Naive thymus-derived CD4-positive, alpha-beta T cell (primary cell): ENCODE data around the gene CCDC93. TPM values are rescaled to one million over a fixed set of nuclear protein-coding genes. Genes with fewer than 3 reads are reported as not detected.

ENCODE experiments used
- ATAC-seq: fragments of 150-1000 bp; cut with Tn5 transposase; 2 replicates; pipeline ENCODE4 v1.10.0; 2021; ENCODE audit warnings: mild to moderate bottlenecking, moderate library complexity
- CTCF ChIA-PET: fragments of 350-600 bp; sonication (Branson Sonifier 250); formaldehyde crosslinking; loops from one replicate; lab custom pipeline; 2021; ENCODE audit warnings: antibody characterized with exemption; lab: Charles Lee
- POLR2A ChIA-PET: fragments of 350-600 bp; sonication (Branson Sonifier 250); formaldehyde crosslinking; loops from one replicate; lab custom pipeline; 2021; ENCODE audit warnings: antibody characterized with exemption, inconsistent platforms; lab: Charles Lee
- DNase-seq, 9 donors: peaks; one replicate each; pipeline versions ENCODE4 v3.0.0 to v3.0.0-alpha.2; 2020 to 2022; ENCODE audit warnings: mixed read lengths in 1 of 9
- H3K27ac ChIP-seq: one replicate; pipeline ENCODE4 v1.7.0; 2013; ENCODE audit warnings: mild to moderate bottlenecking, low read depth, low read length, moderate library complexity
- H3K27me3 ChIP-seq, 2 donors: one replicate each; pipeline ENCODE4 v1.7.0; 2013; ENCODE audit warnings: low read length in 2 of 2, mild to moderate bottlenecking in 2 of 2, moderate library complexity in 2 of 2; ENCODE audit not compliant: control insufficient read depth in 2 of 2, insufficient read depth in 2 of 2
- H3K36me3 ChIP-seq, 3 experiments: 1 replicate in 2 of 3; 2 replicates in 1 of 3; pipeline ENCODE4 v1.7.0; 2013; ENCODE audit warnings: low read length in 3 of 3, mild to moderate bottlenecking in 3 of 3, moderate library complexity in 1 of 3; ENCODE audit not compliant: insufficient read depth in 3 of 3, control insufficient read depth in 2 of 3
- H3K4me1 ChIP-seq, 2 donors: one replicate each; pipeline ENCODE4 v1.7.0; 2013; ENCODE audit warnings: low read length in 2 of 2, mild to moderate bottlenecking in 2 of 2, moderate library complexity in 1 of 2; ENCODE audit not compliant: control insufficient read depth in 2 of 2, insufficient read depth in 2 of 2
- H3K4me3 ChIP-seq: 2 replicates; pipeline ENCODE4 v1.7.0; 2013; ENCODE audit warnings: mild to moderate bottlenecking, low read length
- H3K9me3 ChIP-seq, 3 experiments: 1 replicate in 2 of 3; 2 replicates in 1 of 3; pipeline ENCODE4 v1.7.0; 2013; ENCODE audit warnings: low read length in 3 of 3; ENCODE audit not compliant: control insufficient read depth in 2 of 3
- H3K27ac Mint-ChIP-seq, 9 donors: one replicate each; pipeline ENCODE4 v1.8.0; 2020 to 2022; ENCODE audit warnings: mixed read lengths in 9 of 9, mild to moderate bottlenecking in 8 of 9, moderate library complexity in 5 of 9, inconsistent platforms in 2 of 9
- H3K27me3 Mint-ChIP-seq, 5 donors: one replicate each; pipeline ENCODE4 v1.8.0; 2021 to 2022; ENCODE audit warnings: mixed read lengths in 5 of 5, mild to moderate bottlenecking in 1 of 5
- H3K36me3 Mint-ChIP-seq, 5 donors: one replicate each; pipeline ENCODE4 v1.8.0; 2020 to 2022; ENCODE audit warnings: mixed read lengths in 5 of 5, mild to moderate bottlenecking in 3 of 5, inconsistent platforms in 1 of 5
- H3K4me1 Mint-ChIP-seq, 7 donors: one replicate each; pipeline ENCODE4 v1.8.0; 2020 to 2022; ENCODE audit warnings: mixed read lengths in 7 of 7, mild to moderate bottlenecking in 3 of 7, inconsistent platforms in 1 of 7
- H3K4me3 Mint-ChIP-seq, 10 donors: one replicate each; pipeline ENCODE4 v1.8.0; 2020 to 2022; ENCODE audit warnings: mild to moderate bottlenecking in 10 of 10, mixed read lengths in 10 of 10, moderate library complexity in 6 of 10, inconsistent platforms in 2 of 10
- H3K9me3 Mint-ChIP-seq, 11 donors: one replicate each; pipeline ENCODE4 v1.8.0; 2020 to 2022; ENCODE audit warnings: mixed read lengths in 11 of 11, mild to moderate bottlenecking in 4 of 11, inconsistent platforms in 1 of 11, moderate library complexity in 1 of 11
- intact Hi-C, 2 donors: fragments of 100-400 bp; cut with micrococcal nuclease; formaldehyde crosslinking; loops; one replicate each; pipeline ENCODE4 v1.15.1; 2023
- polyA plus RNA-seq, 2 donors: library from polyadenylated mRNA; unstranded; fragments of 300-500 nt; fragmentation: Illumina TruSeq; gene quantifications; one replicate each; pipeline ENCODE4 v1.2.3, GENCODE V29; 2021
- total RNA-seq, 6 experiments: library from RNA in 5 of 6; stranded (reverse) in 5 of 6; gene quantifications; 1 replicate in 5 of 6; 2 replicates in 1 of 6; pipeline ENCODE4 v1.2.3 and lab custom pipeline; 2021 to 2026

The CCDC93 gene
- total and polyA plus RNA-seq, 7 experiments from 2014 or later, result 5.9 to 73.9 (median 47.9) TPM

DNA sequence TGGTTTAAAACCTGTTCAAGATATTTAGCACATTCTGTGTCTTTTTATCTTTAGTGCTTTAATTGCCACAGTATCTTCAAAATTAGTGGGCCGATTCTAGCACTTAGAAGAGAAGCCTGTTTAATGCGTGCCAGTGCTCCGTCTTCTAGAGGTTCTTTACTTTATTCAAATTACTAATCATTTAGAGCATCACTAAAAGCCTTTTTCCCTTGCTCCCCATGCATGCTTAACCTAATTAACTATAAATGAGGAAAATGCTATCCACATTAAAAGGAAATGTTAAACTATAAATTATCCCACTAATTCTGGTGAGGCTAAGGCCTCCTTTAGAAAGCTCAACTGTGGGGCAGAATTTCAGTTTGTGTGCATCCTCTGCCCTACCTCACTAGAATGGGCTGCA, 42.9 kb upstream of the CCDC93 start:
- H3K4me1 ChIP-seq, result no peaks in the 10 kb centered on the region
- Mint-ChIP-seq H3K36me3 (peaks cover 0 to 2% (median 0%) of the 10 kb centered on the region in 5 donors), H3K27me3 (peaks cover 30 to 53% (median 46%) of the 10 kb centered on the region in 5 donors), H3K9me3 (no peaks in the 10 kb centered on the region), H3K27ac (no peak overlapping the region), H3K4me3 (no peak overlapping the region), H3K4me1 (peaks cover 0 to 19% (median 4%) of the 10 kb centered on the region in 7 donors)
- ATAC-seq, result no peak
- no peak overlapping the region for H3K27ac ChIP-seq
- no peaks in the 10 kb centered on the region for H3K36me3 ChIP-seq
- intact Hi-C loops, result no loop called here
- no peaks in the 10 kb centered on the region for H3K9me3 ChIP-seq
- CTCF ChIA-PET, result no interaction called here
- no peaks in the 10 kb centered on the region for H3K27me3 ChIP-seq
- POLR2A ChIA-PET, result no interaction called here
- H3K4me3 ChIP-seq, result no peak overlapping the region
- no peak for DNase-seq

DNA sequence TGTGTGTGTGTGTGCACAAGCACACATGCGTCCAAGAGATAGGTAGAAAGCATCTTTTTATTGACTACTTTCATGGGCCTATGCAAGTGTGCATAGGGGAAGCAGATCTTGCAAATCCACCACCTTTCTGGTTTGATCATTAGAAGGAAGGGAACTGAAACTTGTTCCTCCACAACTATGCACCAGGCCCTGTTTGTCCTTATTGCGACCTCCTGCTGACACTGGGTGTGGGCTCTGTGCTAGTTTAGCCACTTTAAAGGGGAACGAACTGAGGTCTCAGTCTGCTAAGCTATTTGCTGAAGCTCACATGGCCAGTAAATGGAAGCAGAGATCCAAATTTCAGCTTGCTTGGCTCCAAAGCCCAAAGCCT, 42.3 kb upstream of the CCDC93 start:
- H3K36me3 ChIP-seq, result no peaks in the 10 kb centered on the region
- Mint-ChIP-seq H3K27me3 (peaks cover 33 to 52% (median 48%) of the 10 kb centered on the region in 5 donors), H3K27ac (no peak overlapping the region), H3K4me1 (peaks cover 0 to 16% (median 4%) of the 10 kb centered on the region in 7 donors), H3K9me3 (no peaks in the 10 kb centered on the region), H3K36me3 (peaks cover 0 to 3% (median 0%) of the 10 kb centered on the region in 5 donors), H3K4me3 (no peak overlapping the region)
- intact Hi-C loops, result no loop called here
- no peaks in the 10 kb centered on the region for H3K4me1 ChIP-seq
- ChIA-PET CTCF (no interaction called here), POLR2A (no interaction called here)
- peak; percentile 89 for ATAC-seq
- H3K27ac ChIP-seq, result no peak overlapping the region
- no peak for DNase-seq
- no peaks in the 10 kb centered on the region for H3K9me3 ChIP-seq
- no peak overlapping the region for H3K4me3 ChIP-seq
- H3K27me3 ChIP-seq, result no peaks in the 10 kb centered on the region

DNA sequence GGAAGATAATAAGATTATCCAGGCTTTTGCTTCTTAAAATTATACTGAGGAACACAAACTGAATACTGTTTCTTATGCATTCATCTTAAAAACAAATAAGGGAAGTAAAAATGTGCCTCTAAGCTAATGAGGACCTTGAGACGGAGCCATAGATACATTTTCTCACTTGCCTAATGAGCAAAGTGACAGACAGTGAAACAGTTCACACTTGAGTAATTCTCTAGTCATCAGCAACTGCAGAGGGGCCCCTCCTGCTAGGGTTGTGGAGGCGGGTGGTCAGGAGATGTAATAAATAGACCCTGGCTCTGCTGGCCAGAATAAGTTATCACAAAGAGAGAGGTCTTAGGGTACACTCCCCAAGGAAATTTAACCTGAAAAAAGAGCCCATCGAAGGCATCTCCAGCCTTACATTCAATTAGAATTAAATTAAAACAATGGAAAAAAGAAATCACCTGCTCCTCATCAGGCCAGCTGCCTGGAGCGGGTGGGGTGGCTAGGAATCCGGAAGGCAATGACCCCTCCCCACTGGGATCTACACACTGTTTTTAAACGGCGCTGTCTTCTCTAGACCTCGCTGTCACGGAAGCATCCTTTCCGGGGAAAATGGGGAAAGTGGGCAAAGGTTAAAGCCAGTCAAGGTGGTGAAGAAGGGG, 41.8 kb upstream of the CCDC93 start:
- H3K27me3 ChIP-seq, result no peaks in the 10 kb centered on the region
- Mint-ChIP-seq H3K36me3 (peaks cover 0 to 3% (median 0%) of the 10 kb centered on the region in 5 donors), H3K27me3 (peaks cover 35 to 57% (median 50%) of the 10 kb centered on the region in 5 donors), H3K4me3 (no peak overlapping the region), H3K27ac (no peak overlapping the region), H3K9me3 (no peaks in the 10 kb centered on the region), H3K4me1 (peaks cover 0 to 16% (median 4%) of the 10 kb centered on the region in 7 donors)
- CTCF ChIA-PET, result no interaction called here
- ATAC-seq, result peak; percentile 75
- DNase-seq, result no peak
- no peaks in the 10 kb centered on the region for H3K9me3 ChIP-seq
- no peaks in the 10 kb centered on the region for H3K36me3 ChIP-seq
- H3K4me1 ChIP-seq, result no peaks in the 10 kb centered on the region
- H3K4me3 ChIP-seq, result no peak overlapping the region
- POLR2A ChIA-PET, result no interaction called here
- no peak overlapping the region for H3K27ac ChIP-seq
- intact Hi-C loops, result no loop called here

DNA sequence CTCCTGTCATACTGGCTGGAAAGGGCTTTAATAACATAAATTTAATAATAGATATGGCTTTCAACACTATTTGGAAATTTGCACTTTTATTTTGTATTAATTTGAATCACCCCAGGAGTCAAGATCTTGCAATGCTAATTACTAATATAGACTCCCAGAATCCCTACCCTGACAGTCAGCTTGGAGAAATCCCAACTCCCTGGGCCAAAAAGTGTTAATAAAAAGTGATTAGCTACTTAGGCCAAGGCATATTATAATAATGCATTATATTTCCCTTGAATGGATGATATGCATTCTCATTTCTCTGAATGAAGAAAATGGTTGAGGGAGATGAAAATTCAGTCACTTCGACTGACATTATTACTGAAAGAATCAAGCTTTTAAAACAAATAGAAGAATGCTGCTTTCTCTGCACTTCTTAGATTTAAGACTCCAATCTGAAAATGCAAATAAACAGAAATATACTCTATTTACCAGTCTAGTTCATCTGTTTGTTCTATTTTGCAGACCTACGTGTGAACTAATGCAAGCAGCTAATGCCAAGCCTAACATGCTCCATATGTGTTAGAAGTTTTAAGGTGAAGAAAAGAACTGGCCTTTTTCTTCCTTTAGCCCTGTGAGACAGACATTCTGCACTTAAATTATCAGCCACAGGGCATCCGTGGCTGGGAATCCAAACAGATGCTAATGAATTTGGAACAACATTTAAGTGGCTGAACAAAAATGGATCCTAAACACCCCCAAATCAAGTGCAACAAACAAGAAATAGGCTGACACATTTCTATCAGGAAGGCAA, 40.5 kb upstream of the CCDC93 start:
- POLR2A ChIA-PET, result no interaction called here
- DNase-seq (no peak), ATAC-seq (no peak)
- Histone ChIP-seq H3K4me3 (no peak overlapping the region), H3K27ac (no peak overlapping the region), H3K4me1 (no peaks in the 10 kb centered on the region), H3K9me3 (no peaks in the 10 kb centered on the region), H3K27me3 (no peaks in the 10 kb centered on the region), H3K36me3 (no peaks in the 10 kb centered on the region)
- CTCF ChIA-PET, result no interaction called here
- no peaks in the 10 kb centered on the region for H3K9me3 Mint-ChIP-seq
- H3K4me1 Mint-ChIP-seq, result peaks cover 0 to 7% (median 0%) of the 10 kb centered on the region in 7 donors
- H3K4me3 Mint-ChIP-seq, result no peak overlapping the region
- intact Hi-C loops, result no loop called here
- no peak overlapping the region for H3K27ac Mint-ChIP-seq
- peaks cover 44 to 63% (median 58%) of the 10 kb centered on the region in 5 donors for H3K27me3 Mint-ChIP-seq
- peaks cover 0 to 3% (median 0%) of the 10 kb centered on the region in 5 donors for H3K36me3 Mint-ChIP-seq

DNA sequence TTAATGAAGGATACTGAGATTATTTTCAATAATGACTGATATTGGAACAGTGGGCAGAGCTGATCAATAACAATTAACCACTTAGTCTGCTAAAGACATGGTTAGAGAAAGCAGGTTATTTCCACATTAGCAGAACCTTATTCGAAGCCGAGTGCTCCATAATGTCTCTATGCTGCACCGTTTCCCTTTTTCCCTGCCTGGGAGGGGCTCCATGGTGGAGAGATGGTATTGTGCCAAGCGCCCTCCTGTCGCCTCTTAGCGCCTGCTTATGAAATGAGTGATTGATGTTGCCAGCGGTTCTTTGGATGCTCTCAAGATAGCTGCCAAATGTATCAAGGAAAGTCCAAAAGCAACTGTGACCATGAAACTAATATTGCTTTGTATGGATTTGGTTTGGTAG, 39.8 kb upstream of the CCDC93 start:
- Histone ChIP-seq H3K4me3 (no peak overlapping the region), H3K27me3 (no peaks in the 10 kb centered on the region), H3K36me3 (no peaks in the 10 kb centered on the region), H3K4me1 (no peaks in the 10 kb centered on the region), H3K9me3 (no peaks in the 10 kb centered on the region), H3K27ac (no peak overlapping the region)
- ChIA-PET CTCF (no interaction called here), POLR2A (no interaction called here)
- peaks cover 0 to 6% (median 0%) of the 10 kb centered on the region in 7 donors for H3K4me1 Mint-ChIP-seq
- H3K27me3 Mint-ChIP-seq, result peaks cover 50 to 64% (median 62%) of the 10 kb centered on the region in 5 donors
- no peak overlapping the region for H3K27ac Mint-ChIP-seq
- intact Hi-C loops, result no loop called here
- no peaks in the 10 kb centered on the region for H3K9me3 Mint-ChIP-seq
- DNase-seq, result no peak
- no peak overlapping the region for H3K4me3 Mint-ChIP-seq
- ATAC-seq, result no peak
- peaks cover 0 to 3% (median 0%) of the 10 kb centered on the region in 5 donors for H3K36me3 Mint-ChIP-seq

DNA sequence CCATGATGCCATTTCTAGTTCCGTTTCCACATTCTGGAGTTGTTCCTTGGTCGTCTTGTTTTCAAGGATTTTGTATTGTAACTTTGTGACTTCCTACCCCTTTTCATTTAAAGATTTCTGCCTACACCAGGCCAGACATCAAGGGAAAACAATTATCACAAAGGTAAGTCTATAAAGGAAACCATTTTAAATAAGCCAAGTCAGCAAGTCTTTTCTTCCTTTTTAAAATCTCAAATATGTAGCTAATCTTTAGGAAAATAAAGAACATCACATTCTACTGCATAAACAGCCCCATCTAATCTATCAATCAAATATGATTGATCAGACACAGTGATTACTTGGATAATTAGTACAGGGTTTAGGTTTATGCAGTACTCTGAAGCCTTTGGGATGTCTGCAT, 38.6 kb upstream of the CCDC93 start:
- H3K36me3 ChIP-seq, result no peaks in the 10 kb centered on the region
- no peak overlapping the region for H3K27ac Mint-ChIP-seq
- H3K4me3 ChIP-seq, result no peak overlapping the region
- CTCF ChIA-PET, result interaction anchor here (0.6 to 1.0 kb wide), 2 partner anchors 24 to 374 kb away, joined by 3 read pairs; no protein-coding TSS in a partner anchor
- H3K4me1 Mint-ChIP-seq, result peaks cover 0 to 6% (median 0%) of the 10 kb centered on the region in 7 donors
- H3K27me3 ChIP-seq, result no peaks in the 10 kb centered on the region
- POLR2A ChIA-PET, result interaction anchor here (1.5 kb wide), 1 partner anchor 14 kb away, joined by 4 read pairs; no protein-coding TSS in a partner anchor
- H3K9me3 ChIP-seq, result no peaks in the 10 kb centered on the region
- no peaks in the 10 kb centered on the region for H3K9me3 Mint-ChIP-seq
- no peak overlapping the region for H3K27ac ChIP-seq
- H3K4me3 Mint-ChIP-seq, result no peak overlapping the region
- DNase-seq (no peak), ATAC-seq (no peak)
- intact Hi-C loops, result no loop called here
- H3K36me3 Mint-ChIP-seq, result peaks cover 0 to 3% (median 0%) of the 10 kb centered on the region in 5 donors
- H3K27me3 Mint-ChIP-seq, result peaks cover 59 to 70% (median 64%) of the 10 kb centered on the region in 5 donors
- H3K4me1 ChIP-seq, result no peaks in the 10 kb centered on the region
